ENCODE data around the gene SLC51A.

DNA sequence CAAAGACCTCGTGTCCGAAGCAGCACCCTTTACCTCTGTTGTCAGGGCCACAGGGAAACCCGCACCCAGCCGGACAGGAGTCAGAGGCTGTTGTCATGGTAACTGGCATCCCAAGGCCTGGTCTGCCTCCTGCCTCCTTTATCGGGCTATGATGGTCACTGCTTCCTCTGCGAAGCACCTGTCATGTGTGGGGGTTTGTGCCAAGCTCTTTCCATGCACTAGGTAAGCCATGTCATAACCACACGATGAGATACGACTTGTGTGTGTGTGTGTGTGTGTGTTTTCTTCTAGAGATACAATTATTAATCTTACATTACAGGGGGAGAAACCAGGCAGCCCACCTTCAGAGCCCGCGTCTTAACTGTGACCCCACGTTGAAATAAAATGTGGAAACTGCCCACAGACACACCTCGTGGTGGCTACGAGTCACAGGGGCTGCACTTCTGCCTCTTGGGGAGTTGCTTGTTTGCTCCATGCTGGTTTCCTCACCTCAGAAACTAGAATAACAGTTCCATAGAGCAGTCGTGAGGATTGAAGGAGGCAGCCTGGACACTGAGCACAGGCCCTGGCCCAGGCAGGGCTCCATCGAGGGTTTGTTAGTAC is 23.1 kb upstream of the SLC51A start:
- no peak for TF ChIP-seq CTCF (IDR thresholded peaks at IDR 0.05)
- TF ChIP-seq ZNF121 (CRISPR knock-in tag; IDR thresholded peaks at IDR 0.05), result no peak
